ENCODE measurements around the gene ADCY2. TPM values are rescaled to one million over a fixed set of nuclear protein-coding genes. Genes with fewer than 3 reads are reported as not detected.

The ADCY2 gene
- total and polyA plus RNA-seq, 9 of the 15 experiments (the other 6 are each of a cell fraction or from before 2014, with no cell fraction given), result 0.01 to 0.15 (median 0.03) TPM; not detected in 5

GRCh38 chr5:7816535-7816901 is 420.6 kb downstream of the ADCY2 start (continued):
- TF ChIP-seq MAZ (CRISPR knock-in tag; conservative IDR thresholded peaks at IDR 0.05 in 1 of 2, IDR thresholded peaks at IDR 0.05 in 1 of 2) (no peak), VEZF1 (CRISPR knock-in tag; IDR thresholded peaks at IDR 0.05) (no peak)

GRCh38 chr5:7822449-7822848 is 426.5 kb downstream of the ADCY2 start:
- H3K4me3 ChIP-seq, result no peak overlapping the region
- H3K27me3 ChIP-seq (ENCODE audit: control insufficient read depth in 2 of 2, insufficient read depth in 2 of 2, low read length in 2 of 2), result peaks cover 25 to 62% of the 10 kb centered on the region in 2 experiments; a peak in 4 of 5 replicates
- intact Hi-C loops (cut with micrococcal nuclease) (no loop called here), in situ Hi-C loops (cut with MboI) (no loop called here)
- no peak overlapping the region for H3K4me2 ChIP-seq (ENCODE audit: insufficient read depth, low read length)
- ChIA-PET POLR2A (no interaction called here), CTCF (ENCODE audit: low intra/inter-chr PET ratio) (no interaction called here)
- DNase-seq (ENCODE audit: extremely low read depth in 1 of 4, low spot score in 3 of 4) (no peak), ATAC-seq (no peak), FAIRE-seq (peak; percentile 49)
- H3K79me2 ChIP-seq (ENCODE audit: control insufficient read depth, insufficient read depth, low read length), result no peaks in the 10 kb centered on the region
- WGBS (ENCODE audit: insufficient coverage, low coverage, missing lambda C conversion rate), result 2% methylated on average over 3 of the region's 3 CpGs
- no peaks in the 10 kb centered on the region for H3K36me3 ChIP-seq (ENCODE audit: control insufficient read depth, insufficient read depth, low read length)
- no peaks in the 10 kb centered on the region for H3K9me3 ChIP-seq (replicated peaks; ENCODE audit: control insufficient read depth, insufficient read depth, low read depth, low read length)
- H3K9me1 ChIP-seq (ENCODE audit: control insufficient read depth, insufficient read depth, low read length), result no peaks in the 10 kb centered on the region
- no TSS peak for BruUV-seq (replicated peaks)
- H2AFZ ChIP-seq (ENCODE audit: low read depth, low read length), result no peak overlapping the region
- no peaks in the 10 kb centered on the region for H3K4me1 ChIP-seq (replicated peaks in 1 of 2; ENCODE audit: control insufficient read depth in 2 of 2, insufficient read depth in 2 of 2, low read length in 2 of 2)
- no peak overlapping the region for H3K27ac ChIP-seq (ENCODE audit: extremely low read depth, low read depth, low read length)
- H3K9ac ChIP-seq (ENCODE audit: insufficient read depth in 1 of 2, low read depth in 2 of 2, low read length in 2 of 2), result no peak overlapping the region
- H4K20me1 ChIP-seq (replicated peaks; ENCODE audit: control insufficient read depth, insufficient read depth, low read length), result no peaks in the 10 kb centered on the region
- no peak for TF ChIP-seq NR2C2 (CRISPR knock-in tag; IDR thresholded peaks at IDR 0.05)
- no peak for TF ChIP-seq NR2C2 (tag; IDR thresholded peaks at IDR 0.05)
- TF ChIP-seq FOXJ2 (tag; IDR thresholded peaks at IDR 0.05), result no peak
- TF ChIP-seq MXI1 (IDR thresholded peaks at IDR 0.05; ENCODE audit: low read depth, low read length), result no peak
- no peak for TF ChIP-seq ZNF324 (CRISPR knock-in tag; IDR thresholded peaks at IDR 0.05)
- TF ChIP-seq HDAC8 (tag; IDR thresholded peaks at IDR 0.05), result no peak
- TF ChIP-seq CCNT2 (IDR thresholded peaks at IDR 0.05; ENCODE audit: borderline replicate concordance, extremely low read depth, insufficient read length, low read depth, low read length), result no peak
- TF ChIP-seq HCFC1 (IDR thresholded peaks at IDR 0.05; ENCODE audit: low read depth, low read length), result no peak
- no peak for TF ChIP-seq MYNN (IDR thresholded peaks at IDR 0.05)
- TF ChIP-seq MYNN (CRISPR knock-in tag; IDR thresholded peaks at IDR 0.05), result no peak
- TF ChIP-seq NFE2 (IDR thresholded peaks at IDR 0.05; ENCODE audit: low read depth), result no peak
- no peak for TF ChIP-seq RFX5 (IDR thresholded peaks at IDR 0.05; ENCODE audit: low read depth, low read length)

Measured in K562 (cell line).